GM19438 (cell line): Measurements from ENCODE around the gene SLC6A19.
"Not testable (repeated sequence)": the region's sequence is repeated elsewhere in the genome, so short reads cannot be mapped to it uniquely, and the experiment has no call there.

ENCODE experiments used
- ATAC-seq: cut with Tn5 transposase; IDR thresholded peaks from one replicate; pipeline ENCODE4 v1.9.1; 2021; ENCODE audit warnings: low read depth; ENCODE audit not compliant: unreplicated experiment

Gene SLC6A19

GRCh38 chr5:1218351-1219080, 17.1 kb downstream of the SLC6A19 start:
- ATAC-seq, result no peak

DNA sequence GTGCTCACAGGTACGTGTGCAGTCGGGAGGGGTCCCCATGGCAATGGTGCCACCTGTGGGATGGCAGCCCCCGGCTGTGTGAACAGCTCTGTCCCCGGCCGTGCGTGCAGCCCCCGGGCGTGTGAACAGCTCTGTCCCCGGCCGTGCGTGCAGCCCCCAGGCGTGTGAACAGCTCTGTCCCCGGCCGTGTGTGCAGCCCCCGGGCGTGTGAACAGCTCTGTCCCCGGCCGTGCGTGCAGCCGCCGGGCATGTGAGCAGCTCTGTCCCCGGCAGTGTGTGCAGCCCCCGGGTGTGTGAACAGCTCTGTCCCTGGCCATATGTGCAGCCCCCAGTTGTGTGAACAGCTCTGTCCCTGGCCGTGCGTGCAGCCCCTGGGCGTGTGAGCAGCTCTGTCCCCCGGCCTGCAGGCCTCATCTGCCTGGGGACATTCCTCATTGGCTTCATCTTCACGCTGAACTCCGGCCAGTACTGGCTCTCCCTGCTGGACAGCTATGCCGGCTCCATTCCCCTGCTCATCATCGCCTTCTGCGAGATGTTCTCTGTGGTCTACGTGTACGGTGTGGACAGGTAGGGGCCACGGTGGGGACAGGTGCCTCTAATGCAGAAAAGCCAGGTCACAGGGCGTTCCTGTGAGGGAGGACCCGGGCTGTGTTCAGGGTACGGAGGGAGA, 17.8 kb downstream of the SLC6A19 start:
- no peak for ATAC-seq

GRCh38 chr5:1219768-1220100, 18.3 kb downstream of the SLC6A19 start:
- ATAC-seq, result no peak

- no peak for ATAC-seq
Measured at GRCh38 chr5:1220351-1220750, 19.0 kb downstream of the SLC6A19 start.

- ATAC-seq, result no peak
Measured at GRCh38 chr5:1220831-1221230, 19.4 kb downstream of the SLC6A19 start.

- no peak for ATAC-seq
Measured at GRCh38 chr5:1221721-1222120, 20.3 kb downstream of the SLC6A19 start.

DNA sequence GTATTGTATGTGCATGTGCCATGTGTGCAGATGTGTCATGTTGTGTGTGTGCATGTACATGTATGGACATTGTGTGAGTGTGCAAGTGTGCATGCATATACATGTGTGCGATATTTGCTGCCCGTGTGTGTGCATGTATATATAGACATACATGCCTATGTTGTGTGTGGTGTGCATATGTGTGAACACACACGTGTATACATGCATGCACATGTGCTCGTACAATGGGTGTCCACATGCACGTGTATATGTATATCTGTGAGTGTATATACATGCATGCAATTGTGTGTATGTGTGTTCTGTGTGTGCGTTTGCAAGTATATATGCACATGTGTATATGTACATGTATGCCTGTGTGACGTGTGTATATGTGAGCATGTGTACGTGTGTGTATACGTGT, 20.8 kb downstream of the SLC6A19 start:
- ATAC-seq, result no peak

DNA sequence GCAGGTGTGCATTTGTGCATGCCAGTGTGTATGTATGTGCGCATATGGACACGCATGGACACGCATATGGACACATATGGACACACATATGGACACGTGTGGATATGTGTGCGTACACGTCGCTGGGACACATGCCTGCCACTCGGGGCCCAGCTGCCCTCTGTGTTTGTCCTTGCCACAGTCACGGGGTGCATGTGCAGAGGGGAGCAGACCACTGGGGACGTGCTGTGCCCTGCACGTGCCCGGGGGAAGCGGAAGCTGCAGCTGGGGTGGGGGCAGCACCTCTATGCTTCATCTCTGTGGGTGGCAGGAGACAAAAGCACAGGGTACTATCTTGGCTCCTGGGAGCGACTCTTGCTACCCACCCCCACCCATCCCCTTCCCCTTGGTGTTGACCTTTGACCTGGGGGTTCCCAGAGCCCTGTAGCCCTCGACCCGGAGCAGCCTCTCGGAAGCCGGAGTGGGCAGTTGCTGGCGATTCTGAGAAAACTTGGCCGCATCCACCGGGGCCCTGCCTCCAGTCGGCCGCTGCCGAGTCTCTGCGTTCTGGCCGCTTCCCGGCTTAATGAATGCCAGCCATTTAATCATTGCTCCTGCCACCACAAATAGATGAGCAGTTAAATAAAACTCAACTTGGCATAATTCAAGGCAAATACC, 21.4 kb downstream of the SLC6A19 start:
- no peak for ATAC-seq

DNA sequence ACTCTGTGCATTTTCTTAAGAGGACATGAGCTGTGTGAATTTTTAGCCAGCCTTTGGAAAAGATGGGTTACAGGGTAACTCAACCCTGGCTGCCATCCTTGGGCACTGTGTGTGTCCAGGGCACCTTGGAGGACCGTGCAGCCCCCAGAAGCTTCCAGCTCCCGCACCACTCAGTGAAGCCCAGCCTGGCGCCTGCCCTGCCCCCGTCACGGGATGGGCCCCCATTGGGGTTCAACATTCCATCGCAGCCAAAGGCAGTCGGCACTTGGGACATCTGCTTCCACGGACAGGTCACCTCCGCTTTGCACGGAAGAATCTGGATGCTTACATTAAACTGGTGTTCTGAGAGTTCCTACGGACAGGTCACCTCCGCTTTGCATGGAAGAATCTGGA, 21.9 kb downstream of the SLC6A19 start:
- ATAC-seq, result no peak

- no peak for ATAC-seq
Measured at GRCh38 chr5:1224631-1225030, 23.2 kb downstream of the SLC6A19 start.

DNA sequence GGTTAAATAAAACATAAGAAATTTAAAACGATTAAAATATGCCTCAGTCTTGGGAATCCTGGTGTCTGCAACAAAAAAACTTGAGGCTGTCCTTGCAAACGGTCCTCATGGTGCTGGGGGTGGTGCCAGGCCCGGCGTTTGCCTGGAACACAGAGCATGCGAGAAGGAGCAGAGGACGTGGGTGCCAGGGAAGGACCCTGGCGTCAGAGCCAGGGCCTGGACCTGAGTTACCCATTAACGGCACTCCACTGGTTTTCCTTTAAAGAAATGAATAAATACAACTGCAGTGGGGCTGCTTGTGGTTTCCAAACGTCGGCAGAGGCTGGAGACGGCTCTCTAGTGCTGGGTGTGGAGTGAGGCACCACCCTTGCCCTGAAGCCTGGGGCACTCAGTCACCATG, 23.7 kb downstream of the SLC6A19 start, which contains the start of gene SLC6A18:
SLC6A18 (plus strand) TSS at position 301 of the 400 bp plus-strand sequence; CDS start at position 398, 97 bp downstream.
- ATAC-seq, result no peak

GRCh38 chr5:1226231-1226630, 24.8 kb downstream of the SLC6A19 start:
- no peak for ATAC-seq

DNA sequence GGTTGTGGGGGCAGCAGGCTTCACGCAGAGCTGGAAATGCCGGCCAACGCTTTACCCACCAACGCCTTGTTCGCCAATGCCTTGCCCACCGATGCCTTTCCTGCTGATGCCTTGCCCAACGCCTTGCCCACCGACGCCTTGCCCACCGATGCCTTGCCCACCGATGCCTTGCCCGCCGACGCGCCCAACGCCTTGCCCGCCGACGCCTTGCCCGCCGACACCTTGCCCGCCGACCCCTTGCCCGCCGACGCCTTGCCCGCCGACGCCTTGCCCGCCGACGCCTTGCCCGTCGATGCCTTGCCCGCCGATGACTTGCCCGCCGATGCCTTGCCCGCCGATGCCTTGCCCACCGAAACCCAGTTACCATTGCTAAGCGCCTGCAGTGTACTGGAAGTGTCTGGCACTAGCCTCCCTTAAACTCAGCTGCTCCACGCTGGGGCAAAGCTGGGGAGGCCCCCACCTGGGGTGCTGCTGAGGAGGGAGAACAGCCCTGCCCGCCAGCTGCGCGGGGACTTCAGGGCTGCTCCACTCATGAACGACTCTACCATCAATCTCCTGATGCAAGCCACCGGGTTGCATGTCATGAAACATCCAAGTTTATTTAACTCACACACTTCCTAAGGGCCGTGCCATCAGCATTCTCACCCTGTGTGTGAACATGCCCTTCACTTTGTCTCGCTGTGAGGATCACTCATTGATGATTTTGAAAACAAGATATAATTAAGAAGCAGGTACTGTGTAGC, 25.6 kb downstream of the SLC6A19 start:
- no peak for ATAC-seq

DNA sequence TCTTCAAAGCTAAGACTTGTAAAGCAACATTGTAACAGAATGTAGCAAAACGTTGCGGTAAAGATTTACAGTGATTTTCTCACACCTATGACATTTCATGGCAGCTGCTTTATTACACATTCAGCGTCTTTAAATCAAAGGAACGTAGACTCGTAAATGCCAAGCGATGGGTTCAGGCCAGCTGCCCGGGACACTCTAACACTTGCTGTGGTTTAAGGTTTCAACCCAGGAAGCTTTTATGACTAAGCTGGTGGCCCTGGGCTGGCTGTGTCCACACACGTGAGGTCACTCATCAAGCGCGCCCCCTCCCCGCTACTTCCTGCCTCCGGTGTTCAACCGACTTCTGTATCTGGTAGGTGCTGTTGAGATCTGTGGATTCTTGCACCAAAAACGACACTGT, 26.3 kb downstream of the SLC6A19 start:
- no peak for ATAC-seq

GRCh38 chr5:1228120-1228519, 26.7 kb downstream of the SLC6A19 start:
- no peak for ATAC-seq

GRCh38 chr5:1229023-1229422, 27.6 kb downstream of the SLC6A19 start:
- ATAC-seq, result not testable (repeated sequence)

DNA sequence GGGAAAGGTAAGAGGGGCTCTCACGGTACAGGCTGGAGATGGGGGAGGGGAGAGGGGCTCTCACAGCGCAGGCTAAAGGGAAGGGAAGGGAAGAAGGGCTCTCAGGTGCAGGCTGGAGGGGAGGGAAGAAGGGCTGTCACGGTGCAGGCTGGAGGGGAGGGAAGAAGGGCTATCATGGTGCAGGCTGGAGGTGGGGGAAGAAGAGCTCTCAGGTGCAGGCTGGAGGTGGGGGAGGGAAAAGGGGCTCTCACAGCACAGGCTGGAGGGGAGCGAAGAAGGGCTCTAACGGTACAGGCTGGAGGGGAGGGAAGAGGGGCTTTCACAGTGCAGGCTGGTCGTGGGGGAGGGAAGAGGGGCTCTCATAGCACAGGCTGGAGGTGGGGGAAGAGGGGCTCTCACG, 28.4 kb downstream of the SLC6A19 start:
- no peak for ATAC-seq

- ATAC-seq, result no peak
Measured at GRCh38 chr5:1230551-1230950, 29.2 kb downstream of the SLC6A19 start.

GRCh38 chr5:1231354-1231905, 30.0 kb downstream of the SLC6A19 start:
- ATAC-seq, result no peak

DNA sequence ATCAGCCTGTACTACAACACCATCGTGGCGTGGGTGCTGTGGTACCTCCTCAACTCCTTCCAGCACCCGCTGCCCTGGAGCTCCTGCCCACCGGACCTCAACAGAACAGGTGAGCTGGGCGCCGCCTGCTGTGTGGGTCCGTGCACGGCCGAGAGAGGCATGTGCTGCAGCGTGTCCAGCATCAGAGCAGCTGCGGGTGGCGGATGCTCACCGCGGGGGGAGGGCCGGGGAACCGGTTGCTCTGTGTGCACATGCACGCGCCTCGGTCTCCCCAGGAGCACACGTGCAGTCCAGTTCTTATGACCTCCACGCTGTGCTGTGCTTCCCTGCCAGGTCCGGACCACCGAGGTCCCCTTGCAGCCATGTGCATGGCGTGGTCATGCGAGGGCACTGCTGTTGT, 31.4 kb downstream of the SLC6A19 start:
- no peak for ATAC-seq

DNA sequence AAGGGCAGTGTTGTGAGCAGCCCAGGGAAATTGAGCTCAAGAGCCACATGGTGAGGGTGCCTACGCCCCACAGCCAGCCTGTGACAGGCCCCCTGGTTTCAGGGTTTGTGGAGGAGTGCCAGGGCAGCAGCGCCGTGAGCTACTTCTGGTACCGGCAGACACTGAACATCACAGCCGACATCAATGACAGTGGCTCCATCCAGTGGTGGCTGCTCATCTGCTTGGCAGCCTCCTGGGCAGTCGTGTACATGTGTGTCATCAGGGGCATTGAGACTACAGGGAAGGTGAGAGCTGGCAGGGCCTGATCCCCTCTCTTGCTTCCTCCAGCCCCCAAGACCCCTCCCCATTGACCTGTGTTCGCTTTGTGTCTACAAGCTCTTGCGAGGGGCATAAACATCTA, 34.0 kb downstream of the SLC6A19 start:
- ATAC-seq, result no peak
